ENCODE measurements around the gene PLD3.
A peak's percentile ranks its signal among the peaks of the same experiment; 100 is the strongest.
"Not testable (repeated sequence)": the region's sequence is repeated elsewhere in the genome, so short reads cannot be mapped to it uniquely, and the experiment has no call there.

The PLD3 gene

DNA sequence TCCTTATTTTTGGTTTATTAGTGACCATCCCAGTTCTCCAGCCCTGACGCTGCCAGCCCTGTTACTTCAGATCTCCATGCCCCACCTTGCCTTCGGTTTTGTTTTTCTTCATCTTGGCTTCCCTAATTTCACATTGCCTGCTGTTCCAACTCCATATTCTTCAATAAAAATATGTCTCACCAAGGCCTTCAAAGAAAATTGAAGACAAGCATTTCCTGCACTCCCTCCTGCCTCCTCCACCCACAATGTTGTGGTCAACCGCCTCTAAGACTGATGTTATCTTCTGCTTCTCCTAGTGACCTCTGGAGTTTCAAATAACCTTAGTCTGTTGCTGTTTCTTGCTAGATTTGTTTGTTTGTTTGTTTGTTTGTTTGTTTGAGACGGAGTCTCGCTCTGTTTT is 14.6 kb downstream of the PLD3 start:
- H3K27ac ChIP-seq = peak overlapping the region; percentile 58
- TF ChIP-seq CTCF (IDR thresholded peaks at IDR 0.05) = no peak
- no peak for TF ChIP-seq ZFX (IDR thresholded peaks at IDR 0.05; ENCODE audit: borderline replicate concordance)

GRCh38 chr19:40365010-40365409 is 16.5 kb downstream of the PLD3 start:
- peak overlapping the region; percentile 27; the same call in 1 of the 2 replicates for H3K27ac ChIP-seq
- no peak for TF ChIP-seq ZFX (IDR thresholded peaks at IDR 0.05; ENCODE audit: borderline replicate concordance)
- TF ChIP-seq CTCF (IDR thresholded peaks at IDR 0.05) = no peak

DNA sequence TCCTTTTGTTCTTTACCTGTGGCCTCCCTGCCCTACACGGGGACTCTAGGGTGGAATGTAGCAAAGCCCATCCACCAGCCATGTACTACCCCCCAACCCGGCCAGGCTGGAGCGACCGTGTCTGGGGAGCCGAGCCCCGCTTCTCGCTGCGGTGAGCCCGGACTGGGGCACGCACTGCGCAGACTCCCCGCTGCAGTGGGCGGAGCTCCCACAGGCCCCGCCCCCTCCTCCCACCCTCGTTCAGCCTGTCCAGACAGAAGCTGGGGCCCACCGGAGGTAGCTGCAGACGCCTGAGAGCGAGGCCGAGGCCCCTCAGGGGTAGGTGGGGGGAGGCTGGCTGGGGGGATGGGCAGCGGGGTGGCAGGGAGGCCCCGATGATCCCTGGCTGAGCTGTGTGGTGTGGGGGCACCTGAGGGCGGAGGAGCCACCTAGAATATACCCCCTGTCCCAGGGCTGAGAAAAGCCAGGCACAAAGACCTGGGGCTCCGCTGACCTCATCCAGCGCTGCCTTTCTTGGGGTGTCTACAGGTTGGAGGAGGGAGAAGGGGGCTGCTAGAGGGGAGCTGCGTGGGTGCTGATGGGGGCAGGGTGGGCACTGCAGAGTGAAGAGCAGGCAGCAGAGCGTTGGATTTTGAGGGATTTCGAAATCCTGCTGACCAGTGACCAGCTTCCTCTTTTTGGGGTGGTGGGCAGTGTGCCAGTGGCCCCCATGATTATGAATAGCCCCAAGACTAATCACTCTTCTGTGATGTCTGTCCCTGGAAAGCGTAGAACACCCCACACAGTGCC is 17.3 kb downstream of the PLD3 start:
- no peak for TF ChIP-seq CTCF (IDR thresholded peaks at IDR 0.05)
- no peak for TF ChIP-seq ZFX (IDR thresholded peaks at IDR 0.05; ENCODE audit: borderline replicate concordance)
- H3K27ac ChIP-seq = peak overlapping the region; percentile 27; the same call in 1 of the 2 replicates

GRCh38 chr19:40366697-40367561 is 18.4 kb downstream of the PLD3 start:
- TF ChIP-seq CTCF (IDR thresholded peaks at IDR 0.05) (no peak), ZFX (IDR thresholded peaks at IDR 0.05; ENCODE audit: borderline replicate concordance) (no peak)
- no peak overlapping the region for H3K27ac ChIP-seq

GRCh38 chr19:40367577-40368434 is 19.3 kb downstream of the PLD3 start:
- no peak overlapping the region for H3K27ac ChIP-seq

GRCh38 chr19:40369797-40370196 is 21.3 kb downstream of the PLD3 start:
- H3K27ac ChIP-seq = no peak overlapping the region
- TF ChIP-seq ZFX (IDR thresholded peaks at IDR 0.05; ENCODE audit: borderline replicate concordance) = no peak
- TF ChIP-seq CTCF (IDR thresholded peaks at IDR 0.05) = no peak

More at GRCh38 chr19:40367577-40368434, 19.3 kb downstream of the PLD3 start:
- no peak for TF ChIP-seq ZFX (IDR thresholded peaks at IDR 0.05; ENCODE audit: borderline replicate concordance)
- TF ChIP-seq CTCF (IDR thresholded peaks at IDR 0.05) = no peak

DNA sequence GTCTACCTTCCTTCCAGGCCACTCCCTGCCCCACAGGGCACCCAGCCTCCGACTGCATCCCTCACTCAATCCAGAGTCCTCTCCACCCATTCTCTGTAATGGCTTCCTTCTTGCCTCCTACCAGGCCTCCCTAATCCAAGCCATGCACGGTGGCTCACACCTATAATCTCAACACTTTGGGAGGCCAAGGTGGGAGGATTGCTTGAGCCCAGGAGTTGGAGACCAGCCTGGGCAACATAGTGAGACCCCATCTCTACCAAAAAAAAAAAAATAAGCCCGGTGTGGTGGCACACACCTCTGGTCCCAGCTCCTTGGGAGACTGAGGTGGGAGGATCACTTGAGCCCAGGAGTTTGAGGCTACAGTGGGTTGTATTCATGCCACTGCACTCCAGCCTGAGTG is 21.8 kb downstream of the PLD3 start:
- H3K27ac ChIP-seq = not testable (repeated sequence)

All from 22Rv1 (cell line).